GM19463 (cell line): ENCODE results near the gene ANKH.
A peak's percentile ranks its signal among the peaks of the same experiment; 100 is the strongest.

Experiments
- ATAC-seq: cut with Tn5 transposase; IDR thresholded peaks from one replicate; pipeline ENCODE4 v1.9.1; 2021; ENCODE audit warnings: mild to moderate bottlenecking, moderate library complexity; ENCODE audit not compliant: unreplicated experiment

The ANKH gene

GRCh38 chr5:14671414-14671813 lies 200.2 kb downstream of the ANKH start:
- peak; percentile 18 for ATAC-seq

- ATAC-seq = no peak
Measured at GRCh38 chr5:14669975-14670374, 201.6 kb downstream of the ANKH start.

DNA sequence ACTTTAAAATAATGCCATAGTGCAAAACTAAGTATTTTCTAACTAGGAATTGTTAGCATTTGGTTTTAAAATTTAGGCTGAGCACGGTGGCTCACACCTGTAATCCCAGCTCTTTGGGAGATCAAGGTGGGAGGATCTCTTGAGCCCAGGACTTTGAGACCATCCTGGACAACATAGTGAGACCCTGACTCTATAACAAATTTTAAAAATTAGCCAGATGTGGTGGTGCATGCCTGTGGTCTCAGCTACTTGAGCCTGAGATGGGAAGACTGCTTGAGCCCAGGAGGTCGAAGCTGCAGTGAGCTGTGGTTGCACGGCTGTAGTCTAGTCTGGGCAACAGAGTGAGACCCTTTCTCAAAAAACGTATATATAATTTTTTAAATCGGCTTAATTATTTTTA lies 202.2 kb downstream of the ANKH start:
- no peak for ATAC-seq

- ATAC-seq = peak; percentile 8
Measured at GRCh38 chr5:14668181-14668591, 203.4 kb downstream of the ANKH start.

DNA sequence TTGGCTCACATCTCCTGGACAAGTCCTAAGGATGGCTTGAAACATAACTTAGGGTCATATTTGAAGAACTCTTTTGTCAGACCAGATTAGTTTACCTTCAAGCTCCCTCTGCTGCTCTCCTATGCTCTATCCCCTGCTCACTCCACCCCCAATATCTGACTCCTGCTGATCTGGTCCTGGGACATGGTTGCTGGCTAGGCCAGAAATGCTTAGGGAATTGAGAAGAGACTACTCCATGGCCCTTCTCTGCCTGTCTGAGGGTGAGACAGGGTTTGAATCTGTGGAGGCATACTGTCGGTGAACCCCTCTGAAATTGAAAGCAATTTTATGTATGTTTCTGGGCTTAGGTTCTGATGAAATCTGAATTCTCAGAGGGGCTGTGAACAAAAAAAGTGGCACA lies 203.8 kb downstream of the ANKH start:
- ATAC-seq = no peak

DNA sequence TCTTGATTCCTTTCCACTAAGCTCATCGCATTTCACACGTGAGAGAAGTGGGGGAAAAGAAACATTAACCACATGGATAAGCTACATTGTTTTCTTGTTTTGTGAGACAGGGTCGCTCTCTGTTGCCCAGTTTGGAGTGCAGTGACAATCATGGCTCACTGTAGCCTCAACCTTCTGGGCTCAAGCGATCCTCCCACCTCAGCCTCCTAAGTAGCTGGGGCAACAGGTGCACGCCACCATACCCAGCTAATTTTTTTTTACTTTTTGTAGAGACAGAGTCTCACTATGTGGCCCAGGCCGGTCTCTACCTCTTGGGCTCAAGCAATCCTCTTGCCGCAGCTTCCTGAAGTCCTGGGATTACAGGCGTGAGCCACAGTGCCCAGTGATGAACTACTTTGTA lies 204.3 kb downstream of the ANKH start:
- no peak for ATAC-seq

DNA sequence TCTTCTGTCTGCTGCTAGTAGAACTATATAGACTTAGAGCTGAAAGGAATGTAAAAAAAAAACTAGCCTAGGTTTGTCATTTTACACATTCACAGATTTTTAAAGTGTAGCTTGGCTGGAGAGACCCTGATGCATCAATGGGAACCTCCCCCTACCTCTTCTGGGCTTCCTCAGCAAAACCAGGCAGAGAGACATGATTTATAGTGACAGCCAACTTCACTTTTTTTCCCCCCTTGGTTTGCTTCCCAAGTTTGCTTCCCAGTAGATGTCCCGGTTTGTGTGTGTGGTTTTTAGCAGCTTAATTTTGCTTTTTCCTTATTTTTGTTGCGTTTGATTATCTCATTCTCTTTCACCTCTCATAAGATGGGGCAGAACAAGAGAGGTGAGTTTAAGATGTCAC lies 205.2 kb downstream of the ANKH start:
- ATAC-seq = no peak

DNA sequence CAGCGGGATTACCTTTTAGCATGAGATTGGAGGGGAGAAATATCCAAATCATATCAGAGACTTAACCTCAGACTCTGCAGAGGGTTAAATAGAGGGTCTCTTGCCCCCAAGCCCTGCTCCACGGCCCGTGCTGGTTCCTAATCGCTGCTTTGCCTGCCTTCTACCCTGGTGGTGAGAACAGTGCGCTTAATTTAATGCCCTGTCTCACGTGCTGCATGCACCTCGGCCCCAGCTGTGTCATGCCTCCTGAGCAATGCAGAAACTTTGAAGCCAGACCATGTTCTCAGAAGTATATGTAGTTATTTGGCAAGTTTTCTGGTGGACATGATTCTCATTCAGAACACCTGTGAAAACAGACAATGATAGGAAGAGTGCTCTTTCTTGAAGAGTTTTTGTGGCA lies 205.6 kb downstream of the ANKH start:
- peak; percentile 26 for ATAC-seq

GRCh38 chr5:14665101-14665822 lies 206.3 kb downstream of the ANKH start:
- no peak for ATAC-seq

- peak; percentile 57 for ATAC-seq
Measured at GRCh38 chr5:14664270-14665100, 207.1 kb downstream of the ANKH start, which contains the start of gene OTULIN. TSS of gene OTULIN (plus strand) at chr5:14664718. CDS start at chr5:14664826, 108 bp downstream.

- ATAC-seq = peak; percentile 15
Measured at GRCh38 chr5:14663734-14664269, 207.8 kb downstream of the ANKH start.

- no peak for ATAC-seq
Measured at GRCh38 chr5:14662721-14663260, 208.8 kb downstream of the ANKH start.

DNA sequence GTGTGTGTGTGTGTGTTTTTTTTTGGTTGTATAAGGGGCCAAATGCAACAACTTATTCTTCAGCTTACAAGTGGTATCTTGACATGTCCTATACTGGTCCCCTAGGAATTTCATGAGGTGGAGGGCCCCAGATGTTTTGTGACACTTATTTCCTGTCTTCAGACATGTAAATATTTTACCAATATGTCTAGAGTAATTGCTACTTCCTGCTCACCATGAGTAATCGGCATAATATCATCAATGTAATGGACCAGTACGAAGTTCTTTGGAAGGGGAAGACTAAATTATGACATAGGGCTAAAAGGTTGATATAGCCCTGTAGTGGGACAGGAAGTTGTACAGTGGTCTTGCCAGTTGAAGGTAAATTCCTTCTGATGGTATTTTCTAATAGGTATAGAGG lies 210.7 kb downstream of the ANKH start:
- no peak for ATAC-seq

- no peak for ATAC-seq
Measured at GRCh38 chr5:14659821-14660607, 211.6 kb downstream of the ANKH start.

DNA sequence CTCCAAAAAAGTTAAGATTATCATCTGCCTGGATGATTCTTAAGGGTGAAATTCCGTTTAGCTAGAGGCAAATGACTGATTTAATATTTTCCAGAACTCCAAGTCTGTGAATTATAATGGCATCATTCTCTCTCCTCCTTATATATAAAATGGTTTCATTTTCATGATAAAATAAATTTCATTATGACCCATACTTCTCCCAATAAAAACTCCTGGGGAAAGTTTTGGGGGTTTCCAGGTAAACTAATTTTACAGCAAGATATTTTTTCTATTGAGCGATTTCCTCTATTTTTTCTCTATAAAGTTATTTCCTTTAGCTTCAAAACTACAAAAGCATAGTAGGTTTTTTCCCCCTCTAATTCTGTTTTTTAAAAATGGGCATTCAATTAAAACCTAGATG lies 214.7 kb downstream of the ANKH start:
- ATAC-seq = no peak

GRCh38 chr5:14655146-14655741 lies 216.3 kb downstream of the ANKH start:
- ATAC-seq = no peak
